Neural progenitor cell (in vitro differentiated cells): ENCODE measurements around the gene NUAK2. TPM values are rescaled to one million over a fixed set of nuclear protein-coding genes. Genes with fewer than 3 reads are reported as not detected.

Source experiments
- DNase-seq: peaks from one replicate; pipeline ENCODE4 v3.0.0-alpha.2; 2016; ENCODE audit warnings: low spot score
- H2AFZ ChIP-seq: fragments of 200-600 bp; sonication (generic); replicated peaks from 2 replicates; pipeline ENCODE4 v1.6.1; 2016; ENCODE audit warnings: antibody characterized with exemption
- H3F3A ChIP-seq: fragments of 200-600 bp; sonication (generic); 2 replicates; pipeline ENCODE4 v1.6.1; 2016; ENCODE audit warnings: antibody characterized with exemption, low read depth
- H3K27ac ChIP-seq: fragments of 200-600 bp; sonication (generic); 2 replicates; pipeline ENCODE4 v1.5.1; 2016; ENCODE audit warnings: mild to moderate bottlenecking
- H3K27me3 ChIP-seq: fragments of 200-600 bp; sonication (generic); 2 replicates; pipeline ENCODE4 v1.6.1; 2016; ENCODE audit warnings: mild to moderate bottlenecking, moderate library complexity
- H3K36me3 ChIP-seq: fragments of 200-600 bp; sonication (generic); 2 replicates; pipeline ENCODE4 v1.5.1; 2016
- H3K4me1 ChIP-seq: fragments of 200-600 bp; sonication (generic); 2 replicates; pipeline ENCODE4 v1.6.1; 2016; ENCODE audit warnings: mixed run types
- H3K4me2 ChIP-seq: fragments of 200-600 bp; sonication (generic); 2 replicates; pipeline ENCODE4 v1.6.1; 2016
- H3K4me3 ChIP-seq: fragments of 200-600 bp; sonication (generic); 2 replicates; pipeline ENCODE4 v1.5.1; 2016
- H3K79me2 ChIP-seq: fragments of 200-600 bp; sonication (generic); 2 replicates; pipeline ENCODE4 v1.6.1; 2016; ENCODE audit warnings: low read depth
- H3K9ac ChIP-seq: fragments of 200-600 bp; sonication (generic); 2 replicates; pipeline ENCODE4 v1.6.1; 2016
- H3K9me3 ChIP-seq: fragments of 200-600 bp; sonication (generic); 2 replicates; pipeline ENCODE4 v1.5.1; 2016; ENCODE audit warnings: low read depth
- H4K20me1 ChIP-seq: fragments of 200-600 bp; sonication (generic); 2 replicates; pipeline ENCODE4 v1.6.1; 2016; ENCODE audit warnings: low read depth
- H3K27ac Mint-ChIP-seq: 3 replicates; pipeline ENCODE4 v1.8.0; 2021; ENCODE audit warnings: mixed read lengths
- H3K27me3 Mint-ChIP-seq: 2 replicates; pipeline ENCODE4 v1.8.0; 2022; ENCODE audit warnings: low read depth, mild to moderate bottlenecking, inconsistent platforms, moderate library complexity, mixed read lengths; ENCODE audit not compliant: insufficient read depth
- H3K36me3 Mint-ChIP-seq: 3 replicates; pipeline ENCODE4 v1.8.0; 2021; ENCODE audit warnings: mixed read lengths
- H3K4me1 Mint-ChIP-seq: 3 replicates; pipeline ENCODE4 v1.8.0; 2021; ENCODE audit warnings: mixed read lengths
- H3K4me3 Mint-ChIP-seq: 3 replicates; pipeline ENCODE4 v1.8.0; 2021; ENCODE audit warnings: mild to moderate bottlenecking, moderate library complexity, mixed read lengths
- H3K9me3 Mint-ChIP-seq: 3 replicates; pipeline ENCODE4 v1.8.0; 2020; ENCODE audit warnings: mixed read lengths
- EZH2 ChIP-seq: fragments of 200-600 bp; sonication (generic); IDR thresholded peaks from 2 replicates; pipeline ENCODE4 v1.6.1; 2017; ENCODE audit warnings: antibody characterized with exemption, mild to moderate bottlenecking, moderate library complexity
- EZH2phosphoT487 ChIP-seq: fragments of 200-600 bp; sonication (generic); IDR thresholded peaks from 2 replicates; pipeline ENCODE4 v1.6.1; 2017; ENCODE audit warnings: antibody characterized with exemption
- total RNA-seq: library from RNA; depleted of rRNA; stranded (reverse); fragments of >200 nt; gene quantifications from 2 replicates; pipeline ENCODE4 v1.2.3, GENCODE V29; 2015; ENCODE audit warnings: low replicate concordance
- TF ChIP-seq, protein P1 (sequence below): fragments of 200-600 bp; sonication (generic); IDR thresholded peaks from 2 replicates; pipeline ENCODE4 v1.5.1; 2017; ENCODE audit warnings: antibody characterized with exemption, mild to moderate bottlenecking

Gene NUAK2
- total RNA-seq, 1 donor from 2014 or later: 29.4 TPM

DNA sequence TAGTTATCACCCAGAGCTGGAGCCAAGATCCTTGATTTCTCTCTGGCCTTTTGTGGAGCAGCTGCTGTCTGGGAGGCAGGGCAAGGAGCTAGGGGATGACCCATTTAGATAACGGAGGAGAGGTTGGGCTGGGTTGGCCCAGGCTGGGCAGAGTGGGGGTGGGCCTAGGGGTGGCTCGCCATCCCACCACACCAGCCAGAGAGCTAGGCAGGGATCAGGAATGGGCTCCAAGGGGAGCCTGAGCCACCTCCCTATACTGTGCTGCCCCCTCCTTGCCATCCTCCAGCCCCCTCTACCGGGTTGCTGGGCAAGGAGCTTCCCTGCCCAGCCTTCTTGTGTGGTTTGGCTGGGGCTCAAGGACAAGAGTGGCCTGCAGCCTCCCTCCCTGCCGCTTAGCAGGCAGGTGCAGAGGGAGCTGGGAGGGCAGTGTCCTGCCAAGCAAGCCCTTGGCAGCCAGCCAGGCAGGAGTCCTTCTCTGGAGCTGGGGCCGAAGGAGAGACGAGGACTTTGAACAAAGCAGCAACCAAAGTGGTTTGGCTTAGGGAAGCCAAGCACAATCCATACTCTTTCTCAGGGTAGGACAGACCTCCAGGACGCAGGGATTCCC lies 4.1 kb downstream of the NUAK2 start:
- TF ChIP-seq EZH2phosphoT487 (no peak), EZH2 (no peak)
- TF ChIP-seq, protein P1, sequence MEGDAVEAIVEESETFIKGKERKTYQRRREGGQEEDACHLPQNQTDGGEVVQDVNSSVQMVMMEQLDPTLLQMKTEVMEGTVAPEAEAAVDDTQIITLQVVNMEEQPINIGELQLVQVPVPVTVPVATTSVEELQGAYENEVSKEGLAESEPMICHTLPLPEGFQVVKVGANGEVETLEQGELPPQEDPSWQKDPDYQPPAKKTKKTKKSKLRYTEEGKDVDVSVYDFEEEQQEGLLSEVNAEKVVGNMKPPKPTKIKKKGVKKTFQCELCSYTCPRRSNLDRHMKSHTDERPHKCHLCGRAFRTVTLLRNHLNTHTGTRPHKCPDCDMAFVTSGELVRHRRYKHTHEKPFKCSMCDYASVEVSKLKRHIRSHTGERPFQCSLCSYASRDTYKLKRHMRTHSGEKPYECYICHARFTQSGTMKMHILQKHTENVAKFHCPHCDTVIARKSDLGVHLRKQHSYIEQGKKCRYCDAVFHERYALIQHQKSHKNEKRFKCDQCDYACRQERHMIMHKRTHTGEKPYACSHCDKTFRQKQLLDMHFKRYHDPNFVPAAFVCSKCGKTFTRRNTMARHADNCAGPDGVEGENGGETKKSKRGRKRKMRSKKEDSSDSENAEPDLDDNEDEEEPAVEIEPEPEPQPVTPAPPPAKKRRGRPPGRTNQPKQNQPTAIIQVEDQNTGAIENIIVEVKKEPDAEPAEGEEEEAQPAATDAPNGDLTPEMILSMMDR: no peak
- H3K9ac ChIP-seq: no peak overlapping the region
- Mint-ChIP-seq H3K4me3 (peak overlapping the region; percentile 99), H3K27ac (peak overlapping the region; percentile 97), H3K27me3 (peaks cover 7% of the 10 kb centered on the region), H3K36me3 (peaks cover 31% of the 10 kb centered on the region), H3K9me3 (peaks cover 2% of the 10 kb centered on the region), H3K4me1 (peaks cover 86% of the 10 kb centered on the region)
- DNase-seq: no peak
- H3K79me2 ChIP-seq: peaks cover 92% of the 10 kb centered on the region
- no peak overlapping the region for H2AFZ ChIP-seq
- H3K4me1 ChIP-seq: peaks cover 72% of the 10 kb centered on the region
- peaks cover 86% of the 10 kb centered on the region for H4K20me1 ChIP-seq
- H3K9me3 ChIP-seq: no peaks in the 10 kb centered on the region
- H3K27ac ChIP-seq: peak overlapping the region; percentile 92
- no peaks in the 10 kb centered on the region for H3K36me3 ChIP-seq
- H3K4me3 ChIP-seq: peak overlapping the region; percentile 86
- peak overlapping the region; percentile 99 for H3K4me2 ChIP-seq
- H3K27me3 ChIP-seq: no peaks in the 10 kb centered on the region
- H3F3A ChIP-seq: peaks cover 85% of the 10 kb centered on the region

DNA sequence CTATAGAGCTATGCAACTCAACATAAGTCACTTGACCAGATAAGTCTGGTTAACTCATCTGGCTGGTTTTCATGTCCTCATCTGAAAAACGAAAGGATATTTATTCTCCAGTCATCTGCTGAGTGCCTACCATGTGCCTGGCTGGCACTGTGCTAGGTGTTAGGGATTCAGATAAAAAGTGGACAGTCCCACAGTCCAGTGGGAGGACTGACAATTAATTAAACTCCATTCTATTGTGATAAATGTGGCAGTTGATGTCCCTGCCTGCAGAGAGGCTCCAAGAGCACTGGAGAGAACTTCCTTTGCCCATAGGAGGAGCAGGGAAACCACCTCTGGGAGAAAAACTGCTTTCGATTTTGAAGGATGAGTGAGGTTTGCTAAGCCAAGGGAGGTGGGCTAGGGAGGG lies 5.4 kb downstream of the NUAK2 start:
- H3K36me3 ChIP-seq: peaks cover 9% of the 10 kb centered on the region
- peaks cover 7% of the 10 kb centered on the region for H3K27me3 Mint-ChIP-seq
- H3K4me1 Mint-ChIP-seq: peaks cover 94% of the 10 kb centered on the region

DNA sequence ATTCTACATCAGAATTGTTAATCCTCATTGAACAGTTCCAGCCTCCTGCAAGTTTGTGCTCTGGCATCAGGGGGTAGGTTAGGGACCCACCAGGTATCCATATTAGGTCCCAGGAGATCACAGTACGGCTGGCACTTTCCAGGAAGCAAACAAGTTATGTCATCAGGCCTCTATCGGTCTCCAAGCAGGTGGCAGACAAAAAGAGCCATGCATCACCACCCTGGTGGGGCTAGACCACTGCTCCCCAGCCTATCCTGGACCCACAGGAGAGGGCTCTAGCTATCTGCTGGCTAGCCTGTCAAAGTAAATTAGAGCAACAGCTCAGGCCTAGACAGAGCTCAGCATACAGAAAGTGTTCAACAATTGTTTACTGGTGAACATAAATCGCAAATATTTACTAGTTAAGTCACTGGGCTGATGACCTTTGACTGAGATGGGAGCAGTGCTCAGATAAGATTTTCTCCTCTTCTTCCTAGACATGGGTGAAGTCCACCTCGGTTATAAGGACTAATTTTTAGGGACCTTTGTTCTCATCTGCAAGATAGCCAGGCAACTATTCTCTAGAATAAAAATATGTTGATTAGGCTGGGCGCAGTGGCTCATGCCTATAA lies 6.4 kb downstream of the NUAK2 start:
- peak overlapping the region; percentile 99 for H3K4me2 ChIP-seq
- H2AFZ ChIP-seq: no peak overlapping the region
- H3K27me3 ChIP-seq: no peaks in the 10 kb centered on the region
- H3K27me3 Mint-ChIP-seq: peaks cover 10% of the 10 kb centered on the region
- H4K20me1 ChIP-seq: peaks cover 95% of the 10 kb centered on the region
- peaks cover 95% of the 10 kb centered on the region for H3K79me2 ChIP-seq
- H3K4me1 Mint-ChIP-seq: peaks cover 96% of the 10 kb centered on the region
- peak overlapping the region; percentile 100 for H3K27ac Mint-ChIP-seq
- no peaks in the 10 kb centered on the region for H3K9me3 ChIP-seq
- peaks cover 92% of the 10 kb centered on the region for H3K4me1 ChIP-seq
- peak overlapping the region; percentile 83 for H3K4me3 Mint-ChIP-seq
- no peaks in the 10 kb centered on the region for H3K9me3 Mint-ChIP-seq
- peak overlapping the region; percentile 23 for H3K4me3 ChIP-seq
- H3K36me3 Mint-ChIP-seq: peaks cover 43% of the 10 kb centered on the region
- no peak for DNase-seq
- H3K27ac ChIP-seq: peak overlapping the region; percentile 92
- TF ChIP-seq EZH2phosphoT487: no peak
- TF ChIP-seq, protein P1: no peak
- H3F3A ChIP-seq: peaks cover 89% of the 10 kb centered on the region
- peaks cover 18% of the 10 kb centered on the region for H3K36me3 ChIP-seq
- no peak overlapping the region for H3K9ac ChIP-seq

More for the DNA sequence above, 5.4 kb downstream of the NUAK2 start:
- Mint-ChIP-seq H3K36me3 (peaks cover 39% of the 10 kb centered on the region), H3K27ac (peak overlapping the region; percentile 97), H3K9me3 (peaks cover 2% of the 10 kb centered on the region), H3K4me3 (peak overlapping the region; percentile 83)
- Histone ChIP-seq H3K9me3 (no peaks in the 10 kb centered on the region), H3K27me3 (no peaks in the 10 kb centered on the region), H3K4me1 (peaks cover 84% of the 10 kb centered on the region), H2AFZ (no peak overlapping the region), H3K9ac (no peak overlapping the region), H3K27ac (peak overlapping the region; percentile 92), H4K20me1 (peaks cover 95% of the 10 kb centered on the region), H3K79me2 (peaks cover 95% of the 10 kb centered on the region), H3K4me2 (peak overlapping the region; percentile 99), H3F3A (peaks cover 91% of the 10 kb centered on the region), H3K4me3 (peak overlapping the region; percentile 86)
- TF ChIP-seq, protein P1: no peak
- TF ChIP-seq EZH2phosphoT487: no peak
- no peak for TF ChIP-seq EZH2
- DNase-seq: no peak
